Mesenchymal stem cell (in vitro differentiated cells and primary cell): ENCODE data around the gene TMEM108.
A peak's percentile ranks its signal among the peaks of the same experiment; 100 is the strongest.

ENCODE experiments used
- DNase-seq: peaks from one replicate; pipeline ENCODE4 v3.0.0-alpha.2; 2013
- H2AFZ ChIP-seq: one replicate; pipeline ENCODE4 v1.6.1; 2013; ENCODE audit warnings: low read depth, mild to moderate bottlenecking, control low read depth, inconsistent platforms, low read length, moderate library complexity
- H2AK5ac ChIP-seq: 2 replicates; pipeline ENCODE4 v1.6.1; 2013; ENCODE audit warnings: low read length, moderate library complexity, mild to moderate bottlenecking, inconsistent platforms; ENCODE audit not compliant: severe bottlenecking
- H2BK120ac ChIP-seq: one replicate; pipeline ENCODE4 v1.6.1; 2013; ENCODE audit warnings: low read depth, mild to moderate bottlenecking, inconsistent platforms, low read length, moderate library complexity
- H2BK12ac ChIP-seq, 2 experiments: one replicate each; pipeline ENCODE4 v1.6.1; 2013; ENCODE audit warnings: inconsistent platforms in 2 of 2, low read length in 2 of 2, mild to moderate bottlenecking in 2 of 2, moderate library complexity in 2 of 2, control low read depth in 1 of 2
- H2BK15ac ChIP-seq: one replicate; pipeline ENCODE4 v1.6.1; 2013; ENCODE audit warnings: mild to moderate bottlenecking, low read depth, inconsistent platforms; ENCODE audit not compliant: poor library complexity, severe bottlenecking
- H2BK5ac ChIP-seq: 2 replicates; pipeline ENCODE4 v1.6.1; 2013; ENCODE audit warnings: low read depth, mild to moderate bottlenecking, low read length, control low read depth, inconsistent platforms; ENCODE audit not compliant: poor library complexity, severe bottlenecking
- H3K14ac ChIP-seq, 2 experiments: one replicate each; pipeline ENCODE4 v1.6.1; 2013; ENCODE audit warnings: inconsistent platforms in 2 of 2, low read length in 2 of 2, control low read depth in 1 of 2, mild to moderate bottlenecking in 1 of 2, moderate library complexity in 1 of 2
- H3K18ac ChIP-seq, 2 experiments: one replicate each; pipeline ENCODE4 v1.6.1; 2013; ENCODE audit warnings: inconsistent platforms in 2 of 2, low read length in 2 of 2, control low read depth in 1 of 2, low read depth in 1 of 2, mild to moderate bottlenecking in 1 of 2
- H3K23ac ChIP-seq, 2 experiments: one replicate each; pipeline ENCODE4 v1.6.1; 2013; ENCODE audit warnings: inconsistent platforms in 2 of 2, low read length in 2 of 2, mild to moderate bottlenecking in 2 of 2, moderate library complexity in 2 of 2, control low read depth in 1 of 2
- H3K27ac ChIP-seq: 2 replicates; pipeline ENCODE4 v1.5.1; 2013; ENCODE audit warnings: mild to moderate bottlenecking, moderate library complexity, low read length, control low read depth, inconsistent platforms; ENCODE audit not compliant: poor library complexity, severe bottlenecking
- H3K27me3 ChIP-seq, 2 experiments: 2 replicates each; pipeline versions ENCODE4 v1.6.1 to v1.7.0; 2013; ENCODE audit warnings: low read length in 2 of 2, mild to moderate bottlenecking in 2 of 2, moderate library complexity in 2 of 2, control low read depth in 1 of 2, inconsistent platforms in 1 of 2; ENCODE audit not compliant: control insufficient read depth in 1 of 2, insufficient read depth in 1 of 2
- H3K36me3 ChIP-seq, 2 experiments: 2 replicates each; pipeline versions ENCODE4 v1.6.1 to v1.7.0; 2013; ENCODE audit warnings: low read length in 2 of 2, control low read depth in 1 of 2, inconsistent platforms in 1 of 2, low read depth in 1 of 2, mild to moderate bottlenecking in 1 of 2; ENCODE audit not compliant: insufficient read depth in 2 of 2, control insufficient read depth in 1 of 2
- H3K4ac ChIP-seq, 2 experiments: one replicate each; pipeline ENCODE4 v1.6.1; 2013; ENCODE audit warnings: inconsistent platforms in 2 of 2, low read length in 2 of 2, mild to moderate bottlenecking in 2 of 2, moderate library complexity in 2 of 2, control low read depth in 1 of 2, low read depth in 1 of 2
- H3K4me1 ChIP-seq: 2 replicates; pipeline ENCODE4 v1.6.1; 2013; ENCODE audit warnings: low read depth, low read length, control low read depth; ENCODE audit not compliant: control insufficient read depth, insufficient read depth
- H3K4me2 ChIP-seq: 2 replicates; pipeline ENCODE4 v1.6.1; 2013; ENCODE audit warnings: low read length, mild to moderate bottlenecking, inconsistent platforms; ENCODE audit not compliant: poor library complexity, severe bottlenecking
- H3K4me3 ChIP-seq, 2 experiments: 2 replicates each; pipeline versions ENCODE4 v1.5.1 to v1.7.0; 2013; ENCODE audit warnings: low read length in 2 of 2, mild to moderate bottlenecking in 2 of 2, control low read depth in 1 of 2, low read depth in 1 of 2; ENCODE audit not compliant: insufficient read depth in 1 of 2
- H3K79me1 ChIP-seq: replicated peaks from 2 replicates; pipeline ENCODE4 v1.6.1; 2013; ENCODE audit warnings: mild to moderate bottlenecking, control low read depth, low read length, inconsistent platforms; ENCODE audit not compliant: poor library complexity, severe bottlenecking
- H3K9ac ChIP-seq: 2 replicates; pipeline ENCODE4 v1.7.0; 2013; ENCODE audit warnings: mild to moderate bottlenecking, low read length, moderate library complexity
- H3K9me3 ChIP-seq: 2 replicates; pipeline ENCODE4 v1.7.0; 2013; ENCODE audit warnings: mild to moderate bottlenecking, low read length; ENCODE audit not compliant: control insufficient read depth
- H4K8ac ChIP-seq: one replicate; pipeline ENCODE4 v1.6.1; 2013; ENCODE audit warnings: inconsistent platforms, mild to moderate bottlenecking, low read length, moderate library complexity
- H4K91ac ChIP-seq: one replicate; pipeline ENCODE4 v1.6.1; 2013; ENCODE audit warnings: mild to moderate bottlenecking, low read length, inconsistent platforms
- WGBS: methylation state at CpG from one replicate; pipeline ENCODE4 v1.1.7; 2013; ENCODE audit warnings: mixed read lengths; 5-methylcytosine and 5-hydroxymethylcytosine counted together

The TMEM108 gene

DNA sequence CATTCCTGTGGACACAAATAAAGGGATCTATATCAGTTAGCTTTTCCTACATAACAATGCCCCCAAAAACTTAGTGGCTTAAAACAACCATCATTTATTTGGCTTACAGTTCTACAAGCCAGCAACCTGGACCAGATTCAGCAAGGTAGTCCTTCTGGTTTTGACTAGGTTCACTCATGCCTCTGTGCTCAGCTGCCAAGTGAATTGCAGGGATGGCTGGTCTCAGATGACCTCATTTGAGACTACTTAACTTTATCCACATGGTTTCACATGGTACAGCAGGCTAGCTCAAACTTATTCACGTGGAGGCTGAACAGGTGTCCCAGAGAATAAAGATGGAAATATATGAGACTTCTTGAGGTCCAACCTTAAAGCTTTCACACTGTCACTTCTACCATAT lies 242.4 kb downstream of the TMEM108 start:
- no peak overlapping the region for H3K18ac ChIP-seq
- H2BK15ac ChIP-seq = no peak overlapping the region
- H3K9ac ChIP-seq = no peak overlapping the region
- H3K4me3 ChIP-seq = no peak overlapping the region
- no peak overlapping the region for H4K8ac ChIP-seq
- no peaks in the 10 kb centered on the region for H3K4me1 ChIP-seq
- DNase-seq = no peak
- 80% methylated on average over 1 of the region's 1 CpG for WGBS
- no peak overlapping the region for H2AK5ac ChIP-seq
- no peak overlapping the region for H3K14ac ChIP-seq
- H3K27ac ChIP-seq = no peak overlapping the region
- H3K79me1 ChIP-seq = no peaks in the 10 kb centered on the region
- H3K4ac ChIP-seq = no peak overlapping the region
- H2BK5ac ChIP-seq = no peak overlapping the region
- H3K23ac ChIP-seq = no peak overlapping the region
- H3K27me3 ChIP-seq = no peaks in the 10 kb centered on the region
- H2BK12ac ChIP-seq = no peak overlapping the region
- H2BK120ac ChIP-seq = no peak overlapping the region
- H3K9me3 ChIP-seq = no peaks in the 10 kb centered on the region
- no peaks in the 10 kb centered on the region for H3K36me3 ChIP-seq
- no peak overlapping the region for H2AFZ ChIP-seq
- no peak overlapping the region for H3K4me2 ChIP-seq
- H4K91ac ChIP-seq = no peak overlapping the region

DNA sequence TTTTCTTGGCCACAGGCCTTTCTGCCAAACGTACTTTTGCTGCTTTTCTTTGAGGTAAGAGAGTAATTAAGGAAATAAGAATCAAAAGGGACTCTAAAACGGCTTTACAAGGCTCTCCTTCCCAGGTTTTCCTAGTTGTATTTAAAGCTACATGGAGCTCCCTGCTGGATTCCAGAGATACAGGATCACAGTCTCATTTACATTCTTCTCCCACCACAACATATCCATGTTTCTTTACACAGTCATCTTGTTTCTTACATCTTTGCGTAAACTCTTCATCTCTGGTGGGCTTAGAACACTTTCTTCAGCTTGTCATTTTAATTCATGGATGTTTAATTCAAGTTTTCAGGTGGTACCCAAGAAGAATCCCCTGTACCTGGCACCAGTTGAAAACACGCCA lies 244.0 kb downstream of the TMEM108 start:
- Histone ChIP-seq H2BK15ac (no peak overlapping the region), H2AFZ (no peak overlapping the region), H3K9me3 (no peaks in the 10 kb centered on the region), H3K36me3 (no peaks in the 10 kb centered on the region), H2BK12ac (no peak overlapping the region), H3K4me3 (no peak overlapping the region), H3K23ac (no peak overlapping the region), H3K4ac (no peak overlapping the region), H2BK5ac (no peak overlapping the region), H3K27ac (no peak overlapping the region), H3K14ac (no peak overlapping the region), H2AK5ac (no peak overlapping the region), H3K4me2 (no peak overlapping the region), H4K91ac (no peak overlapping the region), H3K4me1 (no peaks in the 10 kb centered on the region), H3K18ac (no peak overlapping the region), H4K8ac (no peak overlapping the region), H2BK120ac (no peak overlapping the region), H3K27me3 (no peaks in the 10 kb centered on the region), H3K9ac (no peak overlapping the region), H3K79me1 (no peaks in the 10 kb centered on the region)
- peak; percentile 5 for DNase-seq
- WGBS = 66% methylated on average over 3 of the region's 4 CpGs

DNA sequence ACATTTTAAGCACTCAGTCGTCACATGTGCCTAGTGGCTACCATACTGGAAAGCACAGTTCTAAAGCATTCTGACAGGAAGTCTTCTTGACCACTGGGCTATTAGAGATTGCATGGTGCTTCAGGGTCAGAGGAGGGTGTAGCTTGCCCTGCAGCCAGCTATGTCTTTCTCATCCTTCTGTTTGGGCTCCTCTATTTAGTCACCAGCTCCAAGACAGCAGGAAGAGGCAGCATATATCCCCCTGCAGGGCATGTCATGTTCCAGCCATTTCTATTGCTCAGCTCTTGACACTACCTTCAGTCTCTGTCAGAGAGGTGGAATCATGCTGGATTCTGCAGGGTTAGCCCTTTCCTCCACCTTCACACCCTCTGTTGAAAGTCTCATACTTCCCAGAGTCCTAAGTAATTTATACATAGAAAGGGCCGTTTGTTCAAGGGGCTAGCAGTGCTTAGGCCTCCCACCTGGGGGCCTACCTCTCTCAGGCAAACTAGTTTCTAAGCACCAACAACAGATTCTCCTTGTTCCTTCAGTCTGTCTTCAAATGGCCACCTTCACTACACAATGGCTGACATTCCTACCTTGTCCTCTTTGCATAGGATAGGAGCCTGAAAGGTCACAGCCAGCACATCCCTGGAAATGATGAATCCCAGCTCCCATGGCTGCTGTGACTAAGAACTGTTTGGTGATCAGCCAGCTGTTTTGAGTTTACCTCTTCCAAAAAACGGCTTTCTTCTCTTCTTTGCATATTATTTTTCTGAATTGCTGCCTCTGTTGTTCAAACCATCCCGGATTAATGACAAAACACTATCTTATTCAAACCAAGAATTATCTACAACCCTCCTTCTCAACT lies 246.0 kb downstream of the TMEM108 start:
- Histone ChIP-seq H3K27ac (no peak overlapping the region), H4K91ac (no peak overlapping the region), H2AFZ (no peak overlapping the region), H2BK120ac (no peak overlapping the region), H3K36me3 (no peaks in the 10 kb centered on the region), H2BK12ac (no peak overlapping the region), H2BK5ac (no peak overlapping the region), H3K79me1 (no peaks in the 10 kb centered on the region), H3K23ac (no peak overlapping the region), H3K4me1 (no peaks in the 10 kb centered on the region), H3K4me2 (no peak overlapping the region), H3K9me3 (no peaks in the 10 kb centered on the region), H3K14ac (no peak overlapping the region), H2BK15ac (no peak overlapping the region), H4K8ac (no peak overlapping the region), H3K18ac (no peak overlapping the region), H3K27me3 (no peaks in the 10 kb centered on the region), H3K9ac (no peak overlapping the region), H2AK5ac (no peak overlapping the region), H3K4me3 (no peak overlapping the region), H3K4ac (no peak overlapping the region)
- WGBS = 71% methylated on average over 4 of the region's 4 CpGs
- no peak for DNase-seq

DNA sequence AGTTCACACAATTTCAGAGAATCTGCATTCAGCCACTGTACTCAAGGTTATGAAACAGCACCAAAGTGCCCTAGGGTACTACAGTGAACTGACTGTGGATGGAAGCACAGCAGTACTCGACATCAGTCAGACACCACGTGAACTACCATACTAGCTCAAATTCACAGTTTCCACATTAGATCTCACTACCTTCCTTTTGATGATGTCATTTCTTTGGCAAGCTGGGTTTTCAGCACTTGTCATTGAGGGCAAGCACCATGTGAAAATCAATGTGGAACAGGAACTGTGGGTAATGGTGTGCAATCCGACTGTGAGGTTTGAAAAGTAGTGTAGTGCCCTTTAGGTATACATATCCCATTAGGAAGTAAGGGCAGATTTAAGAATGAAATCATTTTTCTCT lies 251.1 kb downstream of the TMEM108 start:
- Histone ChIP-seq H3K4me3 (no peak overlapping the region), H3K4me1 (no peaks in the 10 kb centered on the region), H4K91ac (no peak overlapping the region), H3K4ac (no peak overlapping the region), H3K27me3 (no peaks in the 10 kb centered on the region), H3K4me2 (no peak overlapping the region), H3K9me3 (no peaks in the 10 kb centered on the region), H2AFZ (no peak overlapping the region), H3K27ac (no peak overlapping the region), H3K79me1 (no peaks in the 10 kb centered on the region), H2BK5ac (no peak overlapping the region), H2AK5ac (no peak overlapping the region), H3K23ac (no peak overlapping the region), H3K18ac (no peak overlapping the region), H3K36me3 (no peaks in the 10 kb centered on the region), H4K8ac (no peak overlapping the region), H2BK12ac (no peak overlapping the region), H3K14ac (no peak overlapping the region), H2BK120ac (no peak overlapping the region), H3K9ac (no peak overlapping the region), H2BK15ac (no peak overlapping the region)
- no peak for DNase-seq
- WGBS = 93% methylated on average over 2 of the region's 3 CpGs
